Measurements from ENCODE around the gene BRD3OS.
"Not testable (repeated sequence)": the region's sequence is repeated elsewhere in the genome, so short reads cannot be mapped to it uniquely, and the experiment has no call there.

GRCh38 chr9:133988771-133989170 lies 36.5 kb upstream of the BRD3OS start:
- TF ChIP-seq CTCF (conservative IDR thresholded peaks at IDR 0.05; ENCODE audit: low read length); EZH2phosphoT487 (IDR thresholded peaks at IDR 0.05; ENCODE audit: borderline replicate concordance, low read depth, low read length): not testable (repeated sequence)

Data from OCI-LY7 (cell line).